Measurements from ENCODE around the gene ALDH3A2. TPM values are rescaled to one million over a fixed set of nuclear protein-coding genes. Genes with fewer than 3 reads are reported as not detected.

The ALDH3A2 gene
- total RNA-seq, 1 experiment from 2014 or later: 44.4 TPM

DNA sequence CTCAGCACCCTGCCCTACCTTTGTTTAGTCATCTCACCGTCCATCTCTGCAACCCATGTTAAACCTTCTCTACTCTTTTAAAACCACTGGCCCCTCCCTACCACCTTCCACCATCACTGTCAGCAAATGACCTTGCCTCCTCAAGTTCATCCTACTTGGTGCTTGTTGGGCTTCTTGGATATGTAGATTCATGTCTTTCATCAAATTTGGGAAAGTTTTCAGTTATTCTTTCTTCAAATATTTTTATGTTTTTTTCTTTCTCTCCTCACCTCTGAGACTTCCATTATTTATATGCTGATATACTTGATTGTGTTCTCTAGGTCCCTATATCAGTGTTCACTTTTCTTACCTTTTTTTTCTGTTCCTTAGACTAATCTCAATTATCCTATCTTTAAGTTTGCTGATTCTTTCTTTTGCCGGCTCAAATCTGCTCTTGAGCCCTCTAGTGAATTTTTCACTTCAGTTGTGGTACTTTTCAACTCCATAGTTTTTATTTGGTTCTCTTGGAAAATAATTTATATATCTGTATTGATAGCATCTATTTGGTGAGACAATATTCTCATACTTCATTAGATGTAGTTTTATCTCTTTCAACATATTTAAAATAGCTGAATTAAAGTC, 28.7 kb upstream of the ALDH3A2 start:
- H3K9me3 ChIP-seq (ENCODE audit: control insufficient read depth, insufficient read depth, low read depth, low read length): peaks cover 17% of the 10 kb centered on the region; the same call in 1 of the 2 replicates
- H3K27me3 ChIP-seq (ENCODE audit: control insufficient read depth, insufficient read depth, low read length): no peaks in the 10 kb centered on the region
- TF ChIP-seq POLR2AphosphoS5 (IDR thresholded peaks at IDR 0.05; ENCODE audit: low read depth, low read length) (no peak), SIN3A (IDR thresholded peaks at IDR 0.05; ENCODE audit: borderline replicate concordance, insufficient read depth, low read depth, low read length) (no peak)
- no peaks in the 10 kb centered on the region for H3K36me3 ChIP-seq (ENCODE audit: control insufficient read depth, insufficient read depth, low read length)
- no peak for DNase-seq (ENCODE audit: low read depth, low spot score)
- no peak overlapping the region for H3K27ac ChIP-seq (ENCODE audit: low read length)
- H3K4me3 ChIP-seq (ENCODE audit: low read depth in 2 of 2, low read length in 2 of 2): no peak overlapping the region
- CTCF ChIA-PET: no interaction called here
- BruUV-seq (replicated peaks): no TSS peak
- POLR2A ChIA-PET: no interaction called here
- in situ Hi-C loops (cut with HindIII; ENCODE audit: low pct_unique_long_range_greater_than_20kb, low sequenced_read_pairs) (no loop called here), intact Hi-C loops (cut with micrococcal nuclease; ENCODE audit: unreplicated experiment) (no loop called here)
- no peaks in the 10 kb centered on the region for H3K4me1 ChIP-seq (ENCODE audit: control insufficient read depth, insufficient read depth, low read length)
- ATAC-seq: no peak

DNA sequence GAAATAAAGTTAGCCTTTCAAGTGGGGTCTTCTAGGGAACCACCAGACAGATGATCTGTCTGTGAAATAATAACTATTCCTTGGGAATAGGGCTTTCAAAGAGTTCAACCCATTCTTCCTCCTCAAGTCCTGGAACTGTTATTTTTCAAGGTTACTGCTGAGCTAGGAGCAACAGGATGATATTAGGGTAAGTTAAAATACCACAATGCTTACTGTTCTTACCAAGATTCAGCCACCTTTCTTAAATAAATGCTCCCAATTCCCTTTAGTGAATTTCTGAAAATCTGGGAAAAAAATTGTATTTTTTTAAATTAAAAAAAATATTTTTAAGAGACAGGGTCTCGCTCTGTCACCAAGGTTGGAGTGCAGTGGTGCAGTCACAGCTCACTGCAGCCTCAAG, 26.9 kb upstream of the ALDH3A2 start:
- H3K27ac ChIP-seq (ENCODE audit: low read length): no peak overlapping the region
- H3K36me3 ChIP-seq (ENCODE audit: control insufficient read depth, insufficient read depth, low read length): no peaks in the 10 kb centered on the region
- TF ChIP-seq SIN3A (IDR thresholded peaks at IDR 0.05; ENCODE audit: borderline replicate concordance, insufficient read depth, low read depth, low read length): no peak
- no peak for TF ChIP-seq REST (IDR thresholded peaks at IDR 0.05; ENCODE audit: insufficient read depth in 1 of 2, low read depth in 2 of 2, low read length in 1 of 2)
- no peak for TF ChIP-seq TCF7L2 (IDR thresholded peaks at IDR 0.05; ENCODE audit: low read depth, low read length)
- TF ChIP-seq POLR2AphosphoS5 (IDR thresholded peaks at IDR 0.05; ENCODE audit: low read depth, low read length): no peak
- no peak for TF ChIP-seq CTCF (IDR thresholded peaks at IDR 0.05)
- ATAC-seq (no peak), DNase-seq (ENCODE audit: low read depth, low spot score) (no peak)
- H3K4me1 ChIP-seq (ENCODE audit: control insufficient read depth, insufficient read depth, low read length): no peaks in the 10 kb centered on the region
- intact Hi-C loops (cut with micrococcal nuclease; ENCODE audit: unreplicated experiment): no loop called here
- no peaks in the 10 kb centered on the region for H3K27me3 ChIP-seq (ENCODE audit: control insufficient read depth, insufficient read depth, low read length)
- peaks cover 17% of the 10 kb centered on the region; the same call in 1 of the 2 replicates for H3K9me3 ChIP-seq (ENCODE audit: control insufficient read depth, insufficient read depth, low read depth, low read length)
- no peak overlapping the region for H3K4me3 ChIP-seq (ENCODE audit: low read depth in 2 of 2, low read length in 2 of 2)
- POLR2A ChIA-PET: no interaction called here
- in situ Hi-C loops (cut with HindIII; ENCODE audit: low pct_unique_long_range_greater_than_20kb, low sequenced_read_pairs): no loop called here
- BruUV-seq (replicated peaks): no TSS peak
- CTCF ChIA-PET: interaction anchor here (0.6 kb wide), 1 partner anchor 106 kb away, joined by 3 read pairs; no protein-coding TSS in a partner anchor

DNA sequence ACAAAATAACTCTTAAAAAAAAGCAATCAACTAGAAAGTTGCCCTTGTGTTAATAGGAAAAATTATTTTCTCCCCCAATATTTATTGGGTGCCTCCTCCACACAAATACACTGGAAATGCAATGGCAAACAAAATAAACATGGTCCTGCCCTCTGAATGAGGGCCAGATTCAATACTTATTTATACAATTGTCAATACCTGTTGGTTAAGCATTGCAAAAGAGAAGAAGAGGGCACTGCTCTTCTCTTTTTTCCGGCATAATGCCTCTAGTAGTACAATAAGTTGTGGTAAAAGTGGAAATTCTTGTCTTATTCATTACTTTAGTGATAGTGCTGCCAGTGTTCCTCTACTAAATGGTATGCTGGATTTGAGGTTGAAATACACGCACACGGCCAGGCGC, 22.5 kb upstream of the ALDH3A2 start:
- CTCF ChIA-PET: no interaction called here
- H3K27me3 ChIP-seq (ENCODE audit: control insufficient read depth, insufficient read depth, low read length): no peaks in the 10 kb centered on the region
- no peak for DNase-seq (ENCODE audit: low read depth, low spot score)
- no TSS peak for BruUV-seq (replicated peaks)
- no peak overlapping the region for H3K4me3 ChIP-seq (ENCODE audit: low read depth in 2 of 2, low read length in 2 of 2)
- in situ Hi-C loops (cut with HindIII; ENCODE audit: low pct_unique_long_range_greater_than_20kb, low sequenced_read_pairs) (no loop called here), intact Hi-C loops (cut with micrococcal nuclease; ENCODE audit: unreplicated experiment) (no loop called here)
- no peaks in the 10 kb centered on the region for H3K9me3 ChIP-seq (ENCODE audit: control insufficient read depth, insufficient read depth, low read depth, low read length)
- H3K36me3 ChIP-seq (ENCODE audit: control insufficient read depth, insufficient read depth, low read length): no peaks in the 10 kb centered on the region
- no peak overlapping the region for H3K27ac ChIP-seq (ENCODE audit: low read length)
- TF ChIP-seq POLR2AphosphoS5 (IDR thresholded peaks at IDR 0.05; ENCODE audit: low read depth, low read length) (no peak), SIN3A (IDR thresholded peaks at IDR 0.05; ENCODE audit: borderline replicate concordance, insufficient read depth, low read depth, low read length) (no peak), CTCF (IDR thresholded peaks at IDR 0.05) (no peak), REST (IDR thresholded peaks at IDR 0.05; ENCODE audit: insufficient read depth in 1 of 2, low read depth in 2 of 2, low read length in 1 of 2) (no peak), TCF7L2 (IDR thresholded peaks at IDR 0.05; ENCODE audit: low read depth, low read length) (no peak)
- no peak for ATAC-seq
- POLR2A ChIA-PET: no interaction called here
- H3K4me1 ChIP-seq (ENCODE audit: control insufficient read depth, insufficient read depth, low read length): no peaks in the 10 kb centered on the region
